GM12878 (cell line): ENCODE data around the gene OGA.

Experiments used
- BMI1 ChIP-seq: fragments of 450-650 bp; IDR thresholded peaks from 2 replicates; pipeline ENCODE4 v1.6.1; 2016; ENCODE audit warnings: mild to moderate bottlenecking, moderate library complexity, borderline replicate concordance
- GABPA ChIP-seq: IDR thresholded peaks from 2 replicates; pipeline ENCODE4 v1.6.1; 2014; ENCODE audit warnings: antibody characterized with exemption, low read depth, mild to moderate bottlenecking, inconsistent platforms
- NR2C2 ChIP-seq: IDR thresholded peaks from 2 replicates; pipeline ENCODE4 v1.6.1; 2011; ENCODE audit warnings: borderline replicate concordance, low read depth; ENCODE audit not compliant: control insufficient read depth, insufficient read length
- PAX5 ChIP-seq: IDR thresholded peaks from 2 replicates; pipeline ENCODE4 v1.6.1; 2011; ENCODE audit warnings: low read depth, low read length, borderline replicate concordance
- POLR2AphosphoS5 ChIP-seq: IDR thresholded peaks from 2 replicates; pipeline ENCODE4 v1.6.1; 2011; ENCODE audit warnings: mild to moderate bottlenecking, low read length, inconsistent platforms
- REST ChIP-seq: IDR thresholded peaks from 2 replicates; pipeline ENCODE4 v1.6.1; 2012; ENCODE audit warnings: mild to moderate bottlenecking, low read depth, low read length
- SP1 ChIP-seq: IDR thresholded peaks from one replicate; pipeline ENCODE4 v1.6.1; 2011; ENCODE audit warnings: low read depth, low read length
- ZNF24 ChIP-seq: fragments of 450-650 bp; IDR thresholded peaks from 2 replicates; pipeline ENCODE4 v1.6.1; 2017; ENCODE audit warnings: antibody characterized with exemption, mild to moderate bottlenecking
- TF ChIP-seq, protein P1 (sequence below), 3 experiments: IDR thresholded peaks in 2 of 3; conservative IDR thresholded peaks in 1 of 3; 2 replicates each; pipeline ENCODE4 v1.5.1; 2011; ENCODE audit warnings: low read depth in 3 of 3, low read length in 3 of 3, mild to moderate bottlenecking in 3 of 3, control low read depth in 2 of 3, moderate library complexity in 2 of 3, inconsistent platforms in 1 of 3, mixed read lengths in 1 of 3; ENCODE audit not compliant: control insufficient read depth in 2 of 3, insufficient read depth in 1 of 3; ENCODE audit errors: extremely low read depth in 1 of 3

DNA sequence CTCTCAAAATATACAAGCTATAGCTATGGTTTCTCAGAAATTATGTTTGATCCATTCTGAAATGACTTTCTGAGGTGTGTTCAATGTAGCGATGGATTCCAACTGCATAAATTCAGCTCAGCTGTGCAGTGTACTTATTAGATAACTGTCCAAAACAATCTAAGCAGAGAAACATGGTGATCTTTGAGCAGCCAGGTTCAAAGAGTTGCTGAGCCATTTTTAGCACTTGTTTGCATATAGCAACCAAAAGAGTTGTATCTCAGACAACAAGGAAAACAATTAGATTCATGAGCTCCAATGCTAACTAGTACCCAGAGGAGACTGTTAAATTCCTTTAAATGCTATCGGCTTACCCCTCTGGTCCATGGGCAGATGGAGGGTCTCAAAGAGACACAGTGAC, 41.3 kb upstream of the OGA start:
- TF ChIP-seq, protein P1, sequence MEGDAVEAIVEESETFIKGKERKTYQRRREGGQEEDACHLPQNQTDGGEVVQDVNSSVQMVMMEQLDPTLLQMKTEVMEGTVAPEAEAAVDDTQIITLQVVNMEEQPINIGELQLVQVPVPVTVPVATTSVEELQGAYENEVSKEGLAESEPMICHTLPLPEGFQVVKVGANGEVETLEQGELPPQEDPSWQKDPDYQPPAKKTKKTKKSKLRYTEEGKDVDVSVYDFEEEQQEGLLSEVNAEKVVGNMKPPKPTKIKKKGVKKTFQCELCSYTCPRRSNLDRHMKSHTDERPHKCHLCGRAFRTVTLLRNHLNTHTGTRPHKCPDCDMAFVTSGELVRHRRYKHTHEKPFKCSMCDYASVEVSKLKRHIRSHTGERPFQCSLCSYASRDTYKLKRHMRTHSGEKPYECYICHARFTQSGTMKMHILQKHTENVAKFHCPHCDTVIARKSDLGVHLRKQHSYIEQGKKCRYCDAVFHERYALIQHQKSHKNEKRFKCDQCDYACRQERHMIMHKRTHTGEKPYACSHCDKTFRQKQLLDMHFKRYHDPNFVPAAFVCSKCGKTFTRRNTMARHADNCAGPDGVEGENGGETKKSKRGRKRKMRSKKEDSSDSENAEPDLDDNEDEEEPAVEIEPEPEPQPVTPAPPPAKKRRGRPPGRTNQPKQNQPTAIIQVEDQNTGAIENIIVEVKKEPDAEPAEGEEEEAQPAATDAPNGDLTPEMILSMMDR (IDR thresholded peaks at IDR 0.05 in 2 of 3, conservative IDR thresholded peaks at IDR 0.05 in 1 of 3; ENCODE audit: control insufficient read depth in 2 of 3, extremely low read depth in 1 of 3, insufficient read depth in 1 of 3, low read depth in 3 of 3, low read length in 3 of 3): no peak
- TF ChIP-seq ZNF24 (no peak), REST (no peak), NR2C2 (no peak), POLR2AphosphoS5 (no peak), SP1 (no peak), PAX5 (no peak), BMI1 (no peak), GABPA (no peak)
